T-cell (primary cell): ENCODE results near the gene FANCD2. TPM values are rescaled to one million over a fixed set of nuclear protein-coding genes. Genes with fewer than 3 reads are reported as not detected.
"Not testable (repeated sequence)": the region's sequence is repeated elsewhere in the genome, so short reads cannot be mapped to it uniquely, and the experiment has no call there.

Experiments used
- ATAC-seq, 4 experiments: fragments of 200-7000 bp in 3 of 4; fragments of 150-1000 bp in 1 of 4; cut with Tn5 transposase; replicated peaks in 1 of 4; 1 replicate in 3 of 4; 2 replicates in 1 of 4; pipeline ENCODE4 v1.10.0; 2021; ENCODE audit warnings: moderate library complexity in 3 of 4, mild to moderate bottlenecking in 2 of 4, moderate number of reproducible peaks in 1 of 4
- CTCF ChIA-PET, 2 donors: fragments of 300-600 bp; sonication (Branson Sonifier 250); formaldehyde crosslinking; loops; one replicate each; lab custom pipeline; 2022; ENCODE audit warnings: antibody characterized with exemption in 2 of 2; lab: Charles Lee
- POLR2A ChIA-PET, 2 donors: fragments of 300-600 bp; sonication (Branson Sonifier 250); formaldehyde crosslinking; loops; one replicate each; lab custom pipeline; 2022; ENCODE audit warnings: antibody characterized with exemption in 2 of 2; lab: Charles Lee
- DNase-seq, 35 experiments: peaks; one replicate each; pipeline versions ENCODE4 v3.0.0 to v3.0.0-alpha.2; 2013 to 2023
- H3K27ac ChIP-seq: one replicate; pipeline ENCODE4 v1.5.1; 2013; ENCODE audit warnings: low read length
- H3K27me3 ChIP-seq, 2 experiments: replicated peaks in 1 of 2; 1 replicate in 1 of 2; 2 replicates in 1 of 2; pipeline versions ENCODE4 v1.6.1 to v1.7.0; 2013; ENCODE audit warnings: low read length in 1 of 2, mixed read lengths in 1 of 2; ENCODE audit not compliant: control insufficient read depth in 2 of 2, insufficient read depth in 2 of 2; ENCODE audit errors: extremely low read depth in 1 of 2
- H3K36me3 ChIP-seq, 2 donors: 1 replicate in 1 of 2; 2 replicates in 1 of 2; pipeline versions ENCODE4 v1.6.1 to v1.7.0; 2013; ENCODE audit warnings: low read length in 1 of 2; ENCODE audit not compliant: control insufficient read depth in 2 of 2, insufficient read depth in 1 of 2; ENCODE audit errors: extremely low read depth in 1 of 2
- H3K4me1 ChIP-seq, 2 experiments: 1 replicate in 1 of 2; 2 replicates in 1 of 2; pipeline versions ENCODE4 v1.6.1 to v1.7.0; 2013; ENCODE audit warnings: low read length in 2 of 2, mixed read lengths in 1 of 2; ENCODE audit not compliant: insufficient read depth in 2 of 2, control insufficient read depth in 1 of 2; ENCODE audit errors: extremely low read depth in 1 of 2
- H3K4me3 ChIP-seq, 2 donors: 1 replicate in 1 of 2; 2 replicates in 1 of 2; pipeline versions ENCODE4 v1.5.1 to v1.7.0; 2013; ENCODE audit warnings: mild to moderate bottlenecking in 2 of 2, low read length in 1 of 2, moderate library complexity in 1 of 2; ENCODE audit not compliant: control insufficient read depth in 1 of 2; ENCODE audit errors: extremely low read depth in 1 of 2
- H3K9me3 ChIP-seq: 2 replicates; pipeline ENCODE4 v1.7.0; 2013
- H3K27ac Mint-ChIP-seq, 2 donors: one replicate each; pipeline ENCODE4 v1.8.0; 2020 to 2021; ENCODE audit warnings: mild to moderate bottlenecking in 2 of 2, mixed read lengths in 2 of 2
- H3K27me3 Mint-ChIP-seq, 2 donors: one replicate each; pipeline ENCODE4 v1.8.0; 2021 to 2022; ENCODE audit warnings: mixed read lengths in 2 of 2
- H3K36me3 Mint-ChIP-seq: one replicate; pipeline ENCODE4 v1.8.0; 2021; ENCODE audit warnings: mixed read lengths
- H3K4me1 Mint-ChIP-seq, 3 donors: one replicate each; pipeline ENCODE4 v1.8.0; 2020 to 2022; ENCODE audit warnings: mixed read lengths in 3 of 3, mild to moderate bottlenecking in 1 of 3
- H3K4me3 Mint-ChIP-seq, 3 donors: one replicate each; pipeline ENCODE4 v1.8.0; 2020 to 2022; ENCODE audit warnings: mild to moderate bottlenecking in 3 of 3, mixed read lengths in 3 of 3, moderate library complexity in 3 of 3
- H3K9me3 Mint-ChIP-seq, 3 donors: one replicate each; pipeline ENCODE4 v1.8.0; 2020 to 2022; ENCODE audit warnings: mixed read lengths in 3 of 3
- WGBS: methylation state at CpG from one replicate; pipeline ENCODE4 v1.1.5; 2013; ENCODE audit warnings: missing lambda C conversion rate; ENCODE audit not compliant: insufficient coverage; 5-methylcytosine and 5-hydroxymethylcytosine counted together
- total RNA-seq, 35 experiments: library from RNA in 6 of 35; stranded (reverse) in 6 of 35; fragments of 120-200 nt in 1 of 35; gene quantifications; one replicate each; pipeline versions ENCODE4 v1.2.1 to v1.2.4 and lab custom pipeline; 2013 to 2026

The FANCD2 gene
- total RNA-seq, 5 donors from 2014 or later (not counting 1 experiment from before 2014, with no cell fraction given) = 15.4 to 22.5 (median 18.2) TPM

- WGBS = 2% methylated on average over 46 of the region's 51 CpGs
These were observed 15.3 kb upstream of the FANCD2 start for GRCh38 chr3:10010878-10011465.

GRCh38 chr3:10011631-10012030 lies 14.6 kb upstream of the FANCD2 start:
- H3K4me3 ChIP-seq = peak overlapping the region in 1 of 2 donors; percentile 45

More at GRCh38 chr3:10010878-10011465, 15.3 kb upstream of the FANCD2 start:
- Histone ChIP-seq H3K36me3 (no peaks in the 10 kb centered on the region), H3K27ac (no peak overlapping the region), H3K27me3 (peaks cover 0 to 16% of the 10 kb centered on the region in 2 experiments), H3K9me3 (no peaks in the 10 kb centered on the region), H3K4me1 (peaks cover 5 to 31% of the 10 kb centered on the region in 2 experiments), H3K4me3 (peak overlapping the region; percentile 45 to 70)
- no peak overlapping the region for H3K27ac Mint-ChIP-seq
- no peaks in the 10 kb centered on the region for H3K36me3 Mint-ChIP-seq
- H3K27me3 Mint-ChIP-seq = peaks cover 3 to 13% of the 10 kb centered on the region in 2 donors
- H3K4me1 Mint-ChIP-seq = peaks cover 18 to 26% (median 19%) of the 10 kb centered on the region in 3 donors
- POLR2A ChIA-PET = interaction anchor here in 1 of 2 donors (0.7 kb wide), 1 partner anchor 35 kb away, joined by 3 read pairs; no protein-coding TSS in a partner anchor
- ATAC-seq = peak; percentile 60 to 72 (median 68)
- CTCF ChIA-PET = interaction anchor here (0.7 to 0.9 kb wide), 2 partner anchors 24 to 272 kb away, joined by 3 read pairs; partner anchors contain the start of gene EMC3 (in 1 of the 2)
- DNase-seq = peak; percentile 27 to 84 (median 62)
- peak overlapping the region; percentile 60 to 72 (median 67) for H3K4me3 Mint-ChIP-seq
- H3K9me3 Mint-ChIP-seq = no peaks in the 10 kb centered on the region

GRCh38 chr3:10012106-10012505 lies 14.1 kb upstream of the FANCD2 start:
- ATAC-seq (no peak), DNase-seq (peak in 1 of 35 experiments; percentile 4)
- Histone ChIP-seq H3K4me3 (no peak overlapping the region), H3K27me3 (peaks cover 0 to 16% of the 10 kb centered on the region in 2 experiments), H3K27ac (no peak overlapping the region), H3K9me3 (no peaks in the 10 kb centered on the region), H3K4me1 (peaks cover 5 to 31% of the 10 kb centered on the region in 2 experiments), H3K36me3 (peaks cover 0 to under 1% of the 10 kb centered on the region in 2 donors)
- Mint-ChIP-seq H3K4me3 (peak overlapping the region; percentile 60 to 72 (median 68)), H3K9me3 (no peaks in the 10 kb centered on the region), H3K4me1 (peaks cover 18 to 26% (median 19%) of the 10 kb centered on the region in 3 donors), H3K36me3 (peaks cover under 1% of the 10 kb centered on the region), H3K27ac (no peak overlapping the region), H3K27me3 (peaks cover 3 to 13% of the 10 kb centered on the region in 2 donors)
- ChIA-PET POLR2A (no interaction called here), CTCF (no interaction called here)
- 96% methylated on average over 4 of the region's 7 CpGs for WGBS

More at GRCh38 chr3:10011631-10012030, 14.6 kb upstream of the FANCD2 start:
- Mint-ChIP-seq H3K4me3 (peak overlapping the region; percentile 60 to 72 (median 68)), H3K36me3 (no peaks in the 10 kb centered on the region), H3K9me3 (no peaks in the 10 kb centered on the region), H3K27ac (no peak overlapping the region), H3K4me1 (peaks cover 18 to 26% (median 19%) of the 10 kb centered on the region in 3 donors), H3K27me3 (peaks cover 3 to 13% of the 10 kb centered on the region in 2 donors)
- WGBS = 70% methylated on average over 6 of the region's 8 CpGs
- DNase-seq (no peak), ATAC-seq (no peak)
- ChIA-PET CTCF (interaction anchor here in 1 of 2 donors (0.7 kb wide), 1 partner anchor 272 kb away, joined by 3 read pairs; no protein-coding TSS in a partner anchor), POLR2A (interaction anchor here in 1 of 2 donors (0.7 kb wide), 1 partner anchor 35 kb away, joined by 3 read pairs; no protein-coding TSS in a partner anchor)
- no peaks in the 10 kb centered on the region for H3K9me3 ChIP-seq
- no peak overlapping the region for H3K27ac ChIP-seq
- H3K27me3 ChIP-seq = peaks cover 0 to 16% of the 10 kb centered on the region in 2 experiments
- H3K4me1 ChIP-seq = peaks cover 5 to 31% of the 10 kb centered on the region in 2 experiments
- no peaks in the 10 kb centered on the region for H3K36me3 ChIP-seq

- H3K36me3 Mint-ChIP-seq = peaks cover 8% of the 10 kb centered on the region
- DNase-seq (no peak), ATAC-seq (no peak)
- peaks cover 0 to 11% of the 10 kb centered on the region in 2 experiments for H3K27me3 ChIP-seq
- H3K9me3 Mint-ChIP-seq = no peaks in the 10 kb centered on the region
- H3K4me1 Mint-ChIP-seq = peaks cover 2 to 13% (median 5%) of the 10 kb centered on the region in 3 donors
- no peak overlapping the region for H3K27ac Mint-ChIP-seq
- peaks cover under 1 to 7% of the 10 kb centered on the region in 2 donors for H3K27me3 Mint-ChIP-seq
- H3K4me3 ChIP-seq = no peak overlapping the region
- peaks cover 8 to 13% of the 10 kb centered on the region in 2 donors for H3K36me3 ChIP-seq
- H3K9me3 ChIP-seq = no peaks in the 10 kb centered on the region
- no peak overlapping the region for H3K4me3 Mint-ChIP-seq
- 78% methylated on average over 6 of the region's 10 CpGs for WGBS
- H3K4me1 ChIP-seq = peaks cover 2 to 12% of the 10 kb centered on the region in 2 experiments
- POLR2A ChIA-PET = no interaction called here
- no peak overlapping the region for H3K27ac ChIP-seq
- CTCF ChIA-PET = interaction anchor here in 1 of 2 donors (0.6 kb wide), 1 partner anchor 9 kb away, joined by 3 read pairs; no protein-coding TSS in a partner anchor
These were observed 10.8 kb upstream of the FANCD2 start for GRCh38 chr3:10015461-10015904.

GRCh38 chr3:10017636-10018292 lies 8.5 kb upstream of the FANCD2 start:
- Mint-ChIP-seq H3K36me3 (peaks cover 20% of the 10 kb centered on the region), H3K27me3 (no peaks in the 10 kb centered on the region), H3K4me1 (peaks cover 0 to 3% (median 0%) of the 10 kb centered on the region in 3 donors), H3K4me3 (no peak overlapping the region), H3K9me3 (no peaks in the 10 kb centered on the region), H3K27ac (no peak overlapping the region)
- Histone ChIP-seq H3K9me3 (no peaks in the 10 kb centered on the region), H3K4me3 (no peak overlapping the region), H3K4me1 (no peaks in the 10 kb centered on the region), H3K27ac (no peak overlapping the region), H3K36me3 (peaks cover 19 to 35% of the 10 kb centered on the region in 2 donors), H3K27me3 (no peaks in the 10 kb centered on the region)
- WGBS = 73% methylated on average over 6 of the region's 13 CpGs
- ATAC-seq = no peak
- CTCF ChIA-PET = interaction anchor here in 1 of 2 donors (0.6 kb wide), 1 partner anchor 236 kb away, joined by 4 read pairs; no protein-coding TSS in a partner anchor
- POLR2A ChIA-PET = no interaction called here
- no peak for DNase-seq

GRCh38 chr3:10018806-10019205 lies 7.4 kb upstream of the FANCD2 start:
- CTCF ChIA-PET = interaction anchor here in 1 of 2 donors (0.6 kb wide), 1 partner anchor 237 kb away, joined by 4 read pairs; no protein-coding TSS in a partner anchor
- H3K27me3 ChIP-seq, H3K27ac ChIP-seq, H3K9me3 ChIP-seq, H3K4me3 Mint-ChIP-seq, H3K27ac Mint-ChIP-seq, H3K9me3 Mint-ChIP-seq, DNase-seq, H3K4me1 Mint-ChIP-seq, H3K4me3 ChIP-seq, ATAC-seq, H3K4me1 ChIP-seq, H3K27me3 Mint-ChIP-seq: not testable (repeated sequence)
- WGBS = 91% methylated on average over 2 of the region's 2 CpGs
- H3K36me3 Mint-ChIP-seq = peaks cover 26% of the 10 kb centered on the region
- POLR2A ChIA-PET = interaction anchor here in 1 of 2 donors (0.6 kb wide), 1 partner anchor 528 kb away, joined by 13 read pairs; no protein-coding TSS in a partner anchor
- H3K36me3 ChIP-seq = peaks cover 19 to 43% of the 10 kb centered on the region in 2 donors
